ENCODE data around the gene DPM1. TPM values are rescaled to one million over a fixed set of nuclear protein-coding genes. Genes with fewer than 3 reads are reported as not detected.

The DPM1 gene
- polyA plus RNA-seq, 1 donor from 2014 or later = 137 TPM

DNA sequence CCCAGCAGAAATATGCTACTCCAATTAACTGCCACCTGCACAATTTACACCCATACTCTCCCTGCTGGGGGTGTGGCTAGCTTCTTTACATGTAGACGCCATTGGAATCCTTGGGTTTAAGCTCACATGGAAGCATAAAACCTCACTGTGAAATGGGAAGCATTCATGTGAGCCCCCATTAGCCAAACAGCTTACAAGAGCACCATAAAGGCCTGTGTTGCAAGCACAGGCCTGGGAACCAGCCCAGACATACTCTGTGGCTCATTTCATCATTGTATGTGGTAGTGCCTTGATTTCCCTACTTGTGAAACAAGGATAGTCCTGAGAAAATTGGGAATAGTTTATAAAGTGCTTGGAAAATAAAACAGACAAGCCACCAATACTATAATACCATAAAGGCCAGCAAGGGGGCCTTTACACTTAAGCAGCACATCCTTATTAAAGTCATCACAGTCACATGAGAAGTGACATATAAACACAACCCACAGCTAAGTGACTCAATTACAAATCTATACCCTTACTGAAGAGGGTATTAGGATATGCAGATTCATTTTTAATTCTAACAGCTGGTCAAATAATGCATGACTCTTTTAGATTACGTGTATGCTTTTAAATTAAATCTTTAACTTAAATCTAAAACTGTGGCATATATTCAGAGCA is 33.9 kb downstream of the DPM1 start:
- H3K9me3 ChIP-seq (ENCODE audit: low read length) = no peaks in the 10 kb centered on the region
- H3K27me3 ChIP-seq (ENCODE audit: insufficient read depth, low read depth, low read length) = no peaks in the 10 kb centered on the region
- peaks cover 93% of the 10 kb centered on the region for H4K20me1 ChIP-seq (ENCODE audit: insufficient read depth)
- H3F3A ChIP-seq (ENCODE audit: insufficient read depth, low read length, poor library complexity, severe bottlenecking) = peaks cover 3% of the 10 kb centered on the region
- H3K9ac ChIP-seq (ENCODE audit: low read length) = no peak overlapping the region
- H3K79me2 ChIP-seq (replicated peaks; ENCODE audit: insufficient read depth, low read length) = peaks cover 99% of the 10 kb centered on the region
- no peak overlapping the region for H2AFZ ChIP-seq (ENCODE audit: low read depth, low read length)
- peak overlapping the region; percentile 67 for H3K4me3 ChIP-seq (ENCODE audit: low read length)
- no peak overlapping the region for H3K4me2 ChIP-seq (ENCODE audit: low read length)
- no peak overlapping the region for H3K27ac ChIP-seq (ENCODE audit: low read length)
- H3K36me3 ChIP-seq (ENCODE audit: insufficient read depth, low read length) = peaks cover 6% of the 10 kb centered on the region
- no peaks in the 10 kb centered on the region for H3K9me2 ChIP-seq (ENCODE audit: insufficient read depth, low read length)
- TF ChIP-seq POLR2AphosphoS5 (IDR thresholded peaks at IDR 0.05) (no peak), EZH2 (IDR thresholded peaks at IDR 0.05; ENCODE audit: borderline replicate concordance, insufficient read depth, low read length, poor library complexity, severe bottlenecking) (no peak), TAF1 (IDR thresholded peaks at IDR 0.05; ENCODE audit: low read depth) (no peak), RAD21 (conservative IDR thresholded peaks at IDR 0.05) (no peak), MXI1 (conservative IDR thresholded peaks at IDR 0.05; ENCODE audit: poor library complexity, severe bottlenecking) (no peak), EP300 (conservative IDR thresholded peaks at IDR 0.05; ENCODE audit: poor library complexity, severe bottlenecking) (no peak), SMC3 (conservative IDR thresholded peaks at IDR 0.05; ENCODE audit: poor library complexity) (no peak)
- TF ChIP-seq, protein P1, sequence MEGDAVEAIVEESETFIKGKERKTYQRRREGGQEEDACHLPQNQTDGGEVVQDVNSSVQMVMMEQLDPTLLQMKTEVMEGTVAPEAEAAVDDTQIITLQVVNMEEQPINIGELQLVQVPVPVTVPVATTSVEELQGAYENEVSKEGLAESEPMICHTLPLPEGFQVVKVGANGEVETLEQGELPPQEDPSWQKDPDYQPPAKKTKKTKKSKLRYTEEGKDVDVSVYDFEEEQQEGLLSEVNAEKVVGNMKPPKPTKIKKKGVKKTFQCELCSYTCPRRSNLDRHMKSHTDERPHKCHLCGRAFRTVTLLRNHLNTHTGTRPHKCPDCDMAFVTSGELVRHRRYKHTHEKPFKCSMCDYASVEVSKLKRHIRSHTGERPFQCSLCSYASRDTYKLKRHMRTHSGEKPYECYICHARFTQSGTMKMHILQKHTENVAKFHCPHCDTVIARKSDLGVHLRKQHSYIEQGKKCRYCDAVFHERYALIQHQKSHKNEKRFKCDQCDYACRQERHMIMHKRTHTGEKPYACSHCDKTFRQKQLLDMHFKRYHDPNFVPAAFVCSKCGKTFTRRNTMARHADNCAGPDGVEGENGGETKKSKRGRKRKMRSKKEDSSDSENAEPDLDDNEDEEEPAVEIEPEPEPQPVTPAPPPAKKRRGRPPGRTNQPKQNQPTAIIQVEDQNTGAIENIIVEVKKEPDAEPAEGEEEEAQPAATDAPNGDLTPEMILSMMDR (IDR thresholded peaks at IDR 0.05; ENCODE audit: poor library complexity, severe bottlenecking) = no peak
- TF ChIP-seq, protein P2, sequence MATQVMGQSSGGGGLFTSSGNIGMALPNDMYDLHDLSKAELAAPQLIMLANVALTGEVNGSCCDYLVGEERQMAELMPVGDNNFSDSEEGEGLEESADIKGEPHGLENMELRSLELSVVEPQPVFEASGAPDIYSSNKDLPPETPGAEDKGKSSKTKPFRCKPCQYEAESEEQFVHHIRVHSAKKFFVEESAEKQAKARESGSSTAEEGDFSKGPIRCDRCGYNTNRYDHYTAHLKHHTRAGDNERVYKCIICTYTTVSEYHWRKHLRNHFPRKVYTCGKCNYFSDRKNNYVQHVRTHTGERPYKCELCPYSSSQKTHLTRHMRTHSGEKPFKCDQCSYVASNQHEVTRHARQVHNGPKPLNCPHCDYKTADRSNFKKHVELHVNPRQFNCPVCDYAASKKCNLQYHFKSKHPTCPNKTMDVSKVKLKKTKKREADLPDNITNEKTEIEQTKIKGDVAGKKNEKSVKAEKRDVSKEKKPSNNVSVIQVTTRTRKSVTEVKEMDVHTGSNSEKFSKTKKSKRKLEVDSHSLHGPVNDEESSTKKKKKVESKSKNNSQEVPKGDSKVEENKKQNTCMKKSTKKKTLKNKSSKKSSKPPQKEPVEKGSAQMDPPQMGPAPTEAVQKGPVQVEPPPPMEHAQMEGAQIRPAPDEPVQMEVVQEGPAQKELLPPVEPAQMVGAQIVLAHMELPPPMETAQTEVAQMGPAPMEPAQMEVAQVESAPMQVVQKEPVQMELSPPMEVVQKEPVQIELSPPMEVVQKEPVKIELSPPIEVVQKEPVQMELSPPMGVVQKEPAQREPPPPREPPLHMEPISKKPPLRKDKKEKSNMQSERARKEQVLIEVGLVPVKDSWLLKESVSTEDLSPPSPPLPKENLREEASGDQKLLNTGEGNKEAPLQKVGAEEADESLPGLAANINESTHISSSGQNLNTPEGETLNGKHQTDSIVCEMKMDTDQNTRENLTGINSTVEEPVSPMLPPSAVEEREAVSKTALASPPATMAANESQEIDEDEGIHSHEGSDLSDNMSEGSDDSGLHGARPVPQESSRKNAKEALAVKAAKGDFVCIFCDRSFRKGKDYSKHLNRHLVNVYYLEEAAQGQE (IDR thresholded peaks at IDR 0.05; ENCODE audit: borderline replicate concordance) = no peak

DNA sequence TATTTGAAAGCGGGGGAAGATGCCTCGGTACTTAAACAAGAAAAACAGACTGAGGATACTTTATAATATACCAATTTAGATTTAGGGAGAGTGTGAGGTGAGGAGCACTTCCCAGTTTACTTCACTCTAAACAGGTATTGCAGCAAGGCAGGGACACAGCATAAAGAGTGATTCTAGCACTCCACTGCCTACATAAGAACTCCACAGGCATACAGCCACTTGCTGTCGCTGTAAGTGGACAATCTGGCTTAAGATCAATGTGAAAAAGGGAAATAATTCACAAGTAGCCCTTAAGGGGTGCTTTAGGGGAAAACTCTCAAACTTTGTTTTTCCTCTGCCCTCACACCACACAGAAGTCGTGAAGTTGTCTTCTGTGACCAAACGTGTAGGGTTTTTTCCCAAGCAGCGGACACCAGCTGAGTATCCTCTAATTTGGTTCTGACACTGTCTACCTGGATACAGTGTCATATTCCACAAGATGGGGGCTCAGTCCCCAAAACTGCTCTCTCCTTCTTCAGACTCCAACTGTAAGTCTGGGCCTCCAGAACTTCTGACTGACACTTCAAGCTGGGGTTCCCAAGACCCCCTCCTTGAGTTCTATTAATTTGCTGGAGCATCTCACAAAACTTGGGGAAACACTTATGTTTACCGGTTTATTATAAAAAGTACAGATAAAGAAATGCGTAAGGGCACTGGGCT is 36.4 kb downstream of the DPM1 start:
- Histone ChIP-seq H3K27ac (ENCODE audit: low read length) (no peak overlapping the region), H3K27me3 (ENCODE audit: insufficient read depth, low read depth, low read length) (no peaks in the 10 kb centered on the region), H3K9ac (ENCODE audit: low read length) (no peak overlapping the region), H3F3A (ENCODE audit: insufficient read depth, low read length, poor library complexity, severe bottlenecking) (peaks cover 3% of the 10 kb centered on the region), H3K9me2 (ENCODE audit: insufficient read depth, low read length) (no peaks in the 10 kb centered on the region), H3K4me3 (ENCODE audit: low read length) (no peak overlapping the region), H3K4me2 (ENCODE audit: low read length) (no peak overlapping the region), H3K36me3 (ENCODE audit: insufficient read depth, low read length) (no peaks in the 10 kb centered on the region), H3K79me2 (replicated peaks; ENCODE audit: insufficient read depth, low read length) (peaks cover 98% of the 10 kb centered on the region), H3K9me3 (ENCODE audit: low read length) (no peaks in the 10 kb centered on the region), H2AFZ (ENCODE audit: low read depth, low read length) (no peak overlapping the region), H4K20me1 (ENCODE audit: insufficient read depth) (peaks cover 93% of the 10 kb centered on the region)
- TF ChIP-seq SMC3 (conservative IDR thresholded peaks at IDR 0.05; ENCODE audit: poor library complexity) (no peak), RAD21 (conservative IDR thresholded peaks at IDR 0.05) (no peak), POLR2AphosphoS5 (IDR thresholded peaks at IDR 0.05) (no peak), TAF1 (IDR thresholded peaks at IDR 0.05; ENCODE audit: low read depth) (no peak), EZH2 (IDR thresholded peaks at IDR 0.05; ENCODE audit: borderline replicate concordance, insufficient read depth, low read length, poor library complexity, severe bottlenecking) (no peak), MXI1 (conservative IDR thresholded peaks at IDR 0.05; ENCODE audit: poor library complexity, severe bottlenecking) (no peak), EP300 (conservative IDR thresholded peaks at IDR 0.05; ENCODE audit: poor library complexity, severe bottlenecking) (no peak)
- TF ChIP-seq, protein P1 (IDR thresholded peaks at IDR 0.05; ENCODE audit: poor library complexity, severe bottlenecking) = no peak
- TF ChIP-seq, protein P2 (IDR thresholded peaks at IDR 0.05; ENCODE audit: borderline replicate concordance) = no peak
